Sigmoid colon (tissue), 3 donors: Measurements from ENCODE around the gene TMEM254.

ENCODE experiments used
- POLR2A ChIP-seq, 2 donors: fragments of 450-650 bp; IDR thresholded peaks; one replicate each; pipeline ENCODE4 v1.6.1; 2016; ENCODE audit warnings: antibody characterized with exemption in 2 of 2, mild to moderate bottlenecking in 2 of 2, moderate library complexity in 2 of 2
- TF ChIP-seq, protein P1 (sequence below), 4 experiments: fragments of 450-650 bp in 3 of 4; fragments of 200-600 bp in 1 of 4; IDR thresholded peaks; one replicate each; pipeline ENCODE4 v1.5.1; 2016 to 2019; ENCODE audit warnings: antibody characterized with exemption in 4 of 4, mild to moderate bottlenecking in 3 of 4, moderate library complexity in 2 of 4

DNA sequence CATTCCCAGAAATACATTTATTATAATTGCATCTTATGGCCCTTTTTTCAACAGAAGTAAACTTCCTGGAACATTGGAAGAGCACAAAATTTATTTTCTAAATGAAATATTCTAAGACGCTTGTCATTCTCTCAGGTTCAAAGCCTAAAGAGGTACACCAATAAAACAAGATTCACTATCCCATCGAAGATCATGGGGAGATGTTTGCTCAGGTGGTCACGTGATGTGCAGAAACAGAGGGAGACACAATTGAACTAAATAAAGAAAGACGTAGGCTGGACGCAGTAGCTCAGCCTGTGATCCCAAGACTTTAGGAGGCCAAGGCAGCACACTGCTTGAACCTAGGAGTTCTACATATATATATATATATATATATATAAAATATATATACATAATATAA lies 46.0 kb upstream of the TMEM254 start:
- TF ChIP-seq POLR2A (IDR thresholded peaks at IDR 0.05) = no peak
- TF ChIP-seq, protein P1, sequence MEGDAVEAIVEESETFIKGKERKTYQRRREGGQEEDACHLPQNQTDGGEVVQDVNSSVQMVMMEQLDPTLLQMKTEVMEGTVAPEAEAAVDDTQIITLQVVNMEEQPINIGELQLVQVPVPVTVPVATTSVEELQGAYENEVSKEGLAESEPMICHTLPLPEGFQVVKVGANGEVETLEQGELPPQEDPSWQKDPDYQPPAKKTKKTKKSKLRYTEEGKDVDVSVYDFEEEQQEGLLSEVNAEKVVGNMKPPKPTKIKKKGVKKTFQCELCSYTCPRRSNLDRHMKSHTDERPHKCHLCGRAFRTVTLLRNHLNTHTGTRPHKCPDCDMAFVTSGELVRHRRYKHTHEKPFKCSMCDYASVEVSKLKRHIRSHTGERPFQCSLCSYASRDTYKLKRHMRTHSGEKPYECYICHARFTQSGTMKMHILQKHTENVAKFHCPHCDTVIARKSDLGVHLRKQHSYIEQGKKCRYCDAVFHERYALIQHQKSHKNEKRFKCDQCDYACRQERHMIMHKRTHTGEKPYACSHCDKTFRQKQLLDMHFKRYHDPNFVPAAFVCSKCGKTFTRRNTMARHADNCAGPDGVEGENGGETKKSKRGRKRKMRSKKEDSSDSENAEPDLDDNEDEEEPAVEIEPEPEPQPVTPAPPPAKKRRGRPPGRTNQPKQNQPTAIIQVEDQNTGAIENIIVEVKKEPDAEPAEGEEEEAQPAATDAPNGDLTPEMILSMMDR (IDR thresholded peaks at IDR 0.05) = no peak
